Stimulated activated CD8-positive, alpha-beta memory T cell treated with anti-CD3 and anti-CD28 coated beads, Interleukin-4, amount 100 ng/mL, for 1 hour (primary cell): Measurements from ENCODE around the gene CTNNBL1.

ENCODE experiments used
- DNase-seq, 2 donors: peaks; one replicate each; pipeline ENCODE4 v3.0.0-alpha.2; 2020; ENCODE audit warnings: low read depth in 2 of 2, low spot score in 1 of 2

The CTNNBL1 gene

DNA sequence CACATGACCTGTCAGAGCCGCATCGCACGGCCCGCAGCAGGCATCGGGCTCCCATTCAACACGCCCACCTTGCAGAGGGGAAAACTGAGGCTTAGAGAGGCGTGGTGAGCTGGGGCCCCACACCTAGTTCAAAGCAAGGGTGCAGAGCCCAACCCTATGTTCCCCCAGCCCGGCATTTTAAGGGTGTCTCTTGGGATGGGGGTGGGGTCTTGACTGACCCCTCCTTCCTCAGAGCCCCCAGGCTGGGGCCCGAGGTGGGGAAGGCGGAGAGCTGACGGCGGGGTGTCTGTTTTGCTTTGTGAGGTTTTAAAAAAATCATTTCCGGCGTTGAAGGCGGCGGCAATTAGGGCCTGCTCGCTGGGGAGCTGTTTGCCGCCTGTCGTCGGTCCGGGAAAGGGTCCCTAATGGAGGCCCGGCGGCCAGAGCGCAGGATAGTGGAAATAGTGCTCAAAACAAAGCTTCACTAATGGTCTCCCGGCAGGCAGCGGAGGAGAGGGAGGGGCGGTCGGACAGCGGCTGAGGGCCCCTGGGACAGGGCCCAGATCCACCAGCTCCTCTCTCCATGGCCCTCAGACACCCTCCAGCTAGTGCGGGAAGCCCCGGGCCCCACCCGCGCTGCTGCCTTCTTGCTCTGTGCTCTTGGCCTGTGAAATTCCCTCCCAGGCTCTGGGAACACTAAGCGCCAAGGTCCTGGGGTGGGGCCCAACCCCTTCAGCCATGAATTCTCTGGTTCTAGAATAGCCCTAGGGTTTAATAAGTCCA is 221.0 kb downstream of the CTNNBL1 start:
- peak in 1 of 2 donors; percentile 1 for DNase-seq

DNA sequence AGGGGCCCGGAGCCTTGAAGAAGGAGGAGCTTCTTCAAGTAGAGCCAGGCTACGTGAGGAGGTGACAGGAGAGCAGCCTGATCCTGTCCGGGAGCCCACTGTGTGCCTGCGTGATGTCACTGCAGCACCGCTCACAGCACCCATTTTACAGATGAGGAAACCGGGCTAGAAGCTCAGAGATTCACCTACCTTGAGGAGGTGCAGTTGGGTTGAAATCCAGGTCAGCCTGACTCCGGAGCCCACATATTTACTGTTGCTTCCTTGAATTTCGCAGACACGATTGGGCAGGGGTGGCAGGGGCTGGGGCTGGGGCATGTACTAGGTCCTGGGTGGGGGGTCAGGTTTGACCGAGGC is 221.6 kb downstream of the CTNNBL1 start:
- no peak for DNase-seq

DNA sequence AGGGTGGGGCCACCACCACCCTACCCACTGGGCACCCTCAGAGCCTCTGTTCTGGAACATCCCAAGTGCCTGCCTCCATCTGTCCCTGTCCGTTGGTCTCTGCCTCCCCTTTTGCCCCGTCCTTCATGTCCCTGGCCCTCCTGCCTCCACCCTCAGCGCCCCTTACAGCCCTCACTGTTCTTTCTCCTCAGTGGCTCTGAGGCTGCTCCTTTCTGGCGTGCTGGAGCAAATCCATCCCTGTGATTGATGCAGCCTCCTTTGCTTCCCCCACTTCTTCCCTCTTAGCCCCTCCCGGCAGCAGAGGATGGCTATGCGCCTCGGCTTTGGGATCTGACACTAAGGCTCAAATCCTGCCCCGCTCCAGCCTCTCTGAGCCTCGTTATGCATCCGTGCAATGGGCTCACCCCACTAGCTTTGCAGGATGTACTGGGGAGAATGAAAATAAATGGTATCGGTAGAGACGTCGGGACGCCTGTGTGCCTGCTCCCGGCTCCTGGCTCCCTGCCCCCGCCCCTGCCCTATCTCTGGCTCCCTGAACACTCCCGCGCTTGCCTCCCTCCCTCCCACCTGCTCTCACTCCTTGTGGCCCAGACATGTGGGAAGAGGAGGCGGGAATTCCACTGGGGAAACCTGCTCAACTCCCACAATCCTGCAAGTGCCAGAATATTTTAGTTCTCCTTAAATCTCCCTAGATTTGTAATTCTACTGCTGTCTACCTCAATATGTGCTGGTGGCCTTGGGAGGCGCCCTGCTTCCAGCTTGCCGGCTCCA is 222.2 kb downstream of the CTNNBL1 start:
- no peak for DNase-seq

DNA sequence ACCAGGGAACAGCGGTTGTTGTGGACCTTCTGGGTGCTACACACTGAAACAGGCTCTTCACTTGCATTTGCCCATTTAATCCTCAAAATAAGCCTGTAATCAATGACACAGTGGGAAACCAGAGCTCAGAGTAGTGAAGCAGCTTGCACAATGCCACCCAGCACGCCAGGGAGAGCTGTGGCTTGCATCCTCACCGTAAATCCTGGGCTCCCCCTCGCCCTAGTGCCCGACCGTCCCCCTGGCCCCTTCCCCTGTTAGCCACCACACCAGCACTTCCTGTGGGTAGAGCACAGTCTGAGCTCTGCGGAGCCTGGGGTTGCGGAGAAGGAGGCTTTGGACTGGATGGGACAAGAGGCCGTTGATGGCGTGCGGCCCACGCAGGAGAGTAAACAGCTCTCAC is 223.6 kb downstream of the CTNNBL1 start:
- no peak for DNase-seq

DNA sequence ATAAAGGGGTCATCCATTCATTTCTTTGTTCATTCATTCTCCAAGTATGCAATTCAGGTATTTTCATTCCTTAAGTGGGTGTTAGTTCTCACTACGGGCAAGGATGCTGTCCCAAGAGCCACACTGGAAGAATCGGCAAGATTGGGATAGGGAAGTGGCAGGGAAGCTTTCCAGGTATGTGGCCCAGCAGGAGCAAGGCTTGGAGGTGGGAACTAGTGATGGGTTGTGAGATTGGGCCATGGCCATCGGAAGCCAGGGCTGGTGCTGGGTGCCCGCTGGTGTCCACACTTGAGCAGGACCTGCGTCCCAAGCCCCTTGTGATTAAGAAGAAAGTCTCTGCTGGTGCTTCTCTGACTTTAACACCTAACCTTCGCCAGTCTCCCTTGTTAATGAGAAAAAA is 224.2 kb downstream of the CTNNBL1 start:
- no peak for DNase-seq

DNA sequence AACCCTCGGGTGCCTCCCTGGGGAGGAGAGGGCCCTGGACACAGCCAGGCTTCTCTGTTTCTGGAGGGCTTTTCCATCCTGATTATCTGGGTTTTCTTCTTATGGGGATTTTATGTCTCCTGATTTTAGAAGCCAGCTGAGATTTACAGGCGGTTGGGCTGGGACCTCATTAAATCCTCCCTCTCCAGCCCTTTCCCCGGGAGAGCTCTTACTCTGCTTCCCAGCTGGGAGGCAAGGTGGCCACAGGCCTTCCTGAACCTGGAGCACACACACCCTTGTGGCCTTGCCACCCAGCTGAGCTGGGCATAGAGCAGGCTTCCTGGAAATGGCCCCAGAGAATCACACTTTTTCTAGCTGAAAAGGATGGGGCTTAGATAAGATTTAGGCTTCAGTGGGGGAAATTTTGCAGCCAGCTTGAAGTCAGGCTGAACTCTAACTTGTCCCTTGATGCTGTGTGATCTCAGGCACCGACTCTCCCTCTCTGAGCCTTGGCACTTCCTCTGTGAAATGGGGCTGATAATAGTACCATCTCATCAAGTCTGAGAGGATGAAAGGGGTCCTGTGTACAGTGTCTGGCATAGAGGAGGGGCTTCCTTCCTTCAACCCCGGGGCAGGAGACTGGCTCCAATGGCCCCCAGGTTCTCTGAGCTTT is 225.7 kb downstream of the CTNNBL1 start:
- no peak for DNase-seq

DNA sequence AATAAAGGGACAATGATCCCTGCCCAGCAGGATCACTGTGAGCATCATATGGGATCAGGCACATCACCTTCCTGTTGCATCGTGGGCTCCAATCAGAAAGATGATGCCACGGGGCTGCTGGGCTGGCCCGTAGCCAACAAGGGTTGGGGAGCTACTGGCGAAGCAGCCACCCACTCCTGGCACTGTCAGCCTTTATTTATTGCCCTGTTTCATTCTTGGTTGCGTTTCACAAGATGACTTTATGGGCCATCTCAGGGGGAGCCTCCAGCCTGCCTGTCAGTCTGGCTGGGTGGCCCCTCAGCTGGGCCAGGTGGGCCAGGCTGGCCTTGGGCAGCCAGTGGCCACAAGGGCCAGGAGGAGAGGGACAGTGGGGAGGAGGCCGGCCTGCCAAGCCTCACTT is 226.4 kb downstream of the CTNNBL1 start:
- DNase-seq = no peak

DNA sequence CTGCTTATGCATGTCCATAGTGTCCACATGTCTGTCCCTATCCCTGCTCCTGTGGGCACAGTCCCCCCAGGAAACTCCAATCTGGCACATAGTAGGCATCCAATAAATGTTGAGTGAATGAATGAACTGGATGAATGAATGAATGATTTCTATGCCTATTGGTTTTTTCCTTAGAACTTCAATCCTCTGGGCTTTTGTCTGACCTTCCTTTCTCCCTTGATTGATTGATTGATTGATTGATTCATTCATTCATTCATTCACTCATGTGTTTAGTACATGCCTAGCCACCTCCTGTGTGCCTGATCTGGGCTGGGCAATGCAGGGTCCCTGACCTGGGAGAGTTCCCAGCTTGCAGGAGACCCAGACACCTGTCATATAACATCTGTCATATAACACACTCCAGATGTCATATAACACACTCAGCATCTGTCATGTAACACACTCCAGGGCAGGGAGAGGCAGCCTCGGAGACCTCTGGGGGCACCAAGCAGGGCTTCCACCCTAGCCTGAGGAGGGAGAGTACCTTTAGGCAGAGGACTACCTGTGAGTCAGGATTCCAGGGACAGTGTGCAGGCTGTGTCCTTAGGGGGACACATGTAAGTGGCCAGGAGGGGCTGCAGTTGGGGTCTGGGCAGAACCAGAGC is 227.0 kb downstream of the CTNNBL1 start:
- no peak for DNase-seq

DNA sequence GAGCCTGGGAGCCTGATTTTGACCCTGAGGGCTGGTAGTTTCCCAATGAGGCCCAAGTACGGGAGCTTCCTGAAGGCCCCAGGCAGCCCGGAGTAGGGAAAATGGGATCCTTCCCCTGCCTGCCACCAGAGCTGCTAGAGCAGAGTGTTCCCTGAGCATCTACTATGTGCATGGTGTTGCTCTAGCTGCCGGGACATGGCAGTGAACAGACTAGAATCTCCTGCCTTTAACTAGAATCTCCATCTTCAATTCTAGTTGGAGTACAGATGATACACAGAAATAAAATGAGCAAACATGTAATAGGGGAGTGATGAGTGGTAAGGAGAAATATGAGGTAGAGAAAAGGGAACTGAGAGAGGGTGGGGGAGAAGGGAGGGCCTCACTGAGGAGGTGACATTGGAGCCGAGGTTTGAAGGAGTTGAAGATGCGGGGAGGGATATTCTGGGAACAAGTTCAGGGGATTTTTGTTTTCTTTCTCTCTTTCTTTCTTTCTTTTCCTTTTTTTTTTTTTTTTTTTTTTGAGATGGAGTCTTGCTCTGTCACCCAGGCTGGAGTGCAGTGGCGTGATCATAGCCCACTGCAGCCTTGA is 227.6 kb downstream of the CTNNBL1 start:
- no peak for DNase-seq
